ENCODE data around the gene TCN1. TPM values are rescaled to one million over a fixed set of nuclear protein-coding genes. Genes with fewer than 3 reads are reported as not detected.
"Not testable (repeated sequence)": the region's sequence is repeated elsewhere in the genome, so short reads cannot be mapped to it uniquely, and the experiment has no call there.

The TCN1 gene
- total RNA-seq, 2 experiments from 2014 or later: not detected

DNA sequence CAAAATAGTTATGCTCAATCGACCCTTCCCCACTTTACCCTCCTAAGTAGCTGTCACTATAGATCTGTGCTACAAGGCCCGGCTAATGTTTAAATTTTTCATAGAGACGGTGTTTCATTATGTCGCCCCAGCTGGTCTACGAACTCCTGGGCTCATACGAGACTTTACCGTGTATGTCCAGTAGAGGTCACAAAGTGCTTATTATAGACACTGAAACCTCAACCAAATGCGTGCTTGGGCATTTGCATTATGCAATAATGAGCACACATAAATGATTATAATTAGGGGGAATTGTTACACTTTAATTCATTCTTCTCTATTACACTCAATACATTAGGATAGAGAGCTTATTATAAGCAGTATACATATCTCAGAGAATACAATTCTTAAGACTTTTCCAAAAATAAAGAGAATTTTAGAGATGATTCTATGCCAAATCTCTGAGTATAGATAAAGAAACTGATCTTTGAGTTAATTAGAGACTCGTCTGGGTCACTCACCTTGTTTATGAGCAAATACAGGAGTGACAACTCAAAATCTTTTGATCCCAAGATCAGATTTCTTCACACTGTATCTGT is 43.2 kb downstream of the TCN1 start:
- ATAC-seq (peak; percentile 71), DNase-seq (peak; percentile 44)
- Mint-ChIP-seq H3K27me3 (no peaks in the 10 kb centered on the region), H3K27ac (no peak overlapping the region), H3K4me3 (no peak overlapping the region), H3K4me1 (peaks cover 11% of the 10 kb centered on the region), H3K9me3 (ENCODE audit: low read depth) (no peaks in the 10 kb centered on the region), H3K36me3 (ENCODE audit: low read depth) (no peaks in the 10 kb centered on the region)
- POLR2A ChIA-PET: no interaction called here
- CTCF ChIA-PET: interaction anchor here (0.7 to 1.2 kb wide), 4 partner anchors 41 to 428 kb away, joined by 3 to 4 read pairs (median 4); no protein-coding TSS in a partner anchor
- intact Hi-C loops (cut with DNase I, micrococcal nuclease): loop anchor here (1.0 to 10.0 kb wide), 5 partner anchors 96 to 428 kb away; no protein-coding TSS in a partner anchor

DNA sequence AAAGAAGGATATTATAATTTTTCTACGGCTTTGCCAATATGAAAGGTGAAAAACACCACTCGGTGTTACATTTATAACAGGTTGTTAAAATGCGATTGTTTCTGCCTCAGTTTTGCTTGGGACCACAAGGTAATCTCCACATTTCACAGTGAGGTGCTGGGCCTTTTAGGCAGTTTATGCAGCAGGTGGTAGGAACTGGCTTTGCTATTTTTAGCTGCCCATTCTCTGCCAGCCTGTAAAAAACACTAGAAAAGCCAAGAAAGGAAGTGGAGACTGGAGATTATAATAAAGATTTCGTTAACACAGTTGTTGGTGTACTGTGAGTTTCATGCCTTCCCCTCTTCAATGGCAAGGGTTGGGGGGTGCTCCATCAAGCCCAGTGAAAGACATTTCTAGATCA is 47.7 kb downstream of the TCN1 start:
- intact Hi-C loops (cut with DNase I, micrococcal nuclease): no loop called here
- Mint-ChIP-seq H3K9me3 (ENCODE audit: low read depth) (no peaks in the 10 kb centered on the region), H3K4me1 (peaks cover 11% of the 10 kb centered on the region), H3K27me3 (no peaks in the 10 kb centered on the region), H3K36me3 (ENCODE audit: low read depth) (no peaks in the 10 kb centered on the region), H3K27ac (no peak overlapping the region), H3K4me3 (no peak overlapping the region)
- no peak for ATAC-seq
- POLR2A ChIA-PET: no interaction called here
- DNase-seq: no peak
- CTCF ChIA-PET: no interaction called here

DNA sequence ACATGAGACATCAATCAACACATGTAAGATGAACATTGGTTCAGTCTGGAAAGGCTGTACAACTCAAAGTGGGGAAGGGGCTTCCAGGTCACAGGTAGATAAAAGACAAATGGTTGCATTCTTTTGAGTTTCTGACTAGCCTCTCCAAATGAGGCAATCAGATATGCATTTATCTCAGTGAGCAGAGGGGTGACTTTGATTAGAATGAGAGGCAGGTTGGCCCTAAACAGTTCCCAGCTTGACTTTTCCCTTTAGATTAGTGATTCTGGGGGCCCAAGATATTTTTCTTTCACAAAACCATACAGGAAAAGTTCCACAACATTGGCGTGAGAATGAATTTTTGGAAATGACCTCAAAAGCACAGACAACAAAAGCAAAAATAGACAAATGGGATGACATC is 49.9 kb downstream of the TCN1 start:
- POLR2A ChIA-PET; H3K27me3 Mint-ChIP-seq; ATAC-seq; H3K9me3 Mint-ChIP-seq (ENCODE audit: low read depth); H3K36me3 Mint-ChIP-seq (ENCODE audit: low read depth); intact Hi-C loops (cut with DNase I, micrococcal nuclease); DNase-seq; H3K4me3 Mint-ChIP-seq; H3K27ac Mint-ChIP-seq: not testable (repeated sequence)
- CTCF ChIA-PET: interaction anchor here (1.4 to 3.0 kb wide), 2 partner anchors 15 to 62 kb away, joined by 3 to 7 read pairs; no protein-coding TSS in a partner anchor
- H3K4me1 Mint-ChIP-seq: peaks cover 11% of the 10 kb centered on the region

DNA sequence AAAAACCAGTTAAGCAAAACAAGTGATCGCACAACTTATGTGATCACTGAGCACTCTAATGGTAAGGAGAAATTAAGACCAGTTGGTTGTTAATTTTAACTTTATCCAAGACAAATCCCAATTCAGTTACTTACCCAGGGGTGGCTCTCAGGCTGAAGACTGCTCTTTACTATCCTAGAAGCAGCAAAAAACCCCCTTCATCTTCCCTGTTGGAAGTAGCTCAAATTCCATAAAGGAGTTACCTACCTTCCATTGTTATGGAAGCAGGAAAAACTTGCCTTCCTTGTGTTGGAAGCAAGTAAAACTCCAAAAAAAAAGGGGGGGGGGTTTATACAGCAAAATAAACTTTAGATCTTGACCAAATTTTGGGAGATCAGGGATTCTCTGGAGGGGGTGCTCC is 50.5 kb downstream of the TCN1 start:
- no peaks in the 10 kb centered on the region for H3K9me3 Mint-ChIP-seq (ENCODE audit: low read depth)
- intact Hi-C loops (cut with DNase I, micrococcal nuclease): no loop called here
- H3K27ac Mint-ChIP-seq: no peak overlapping the region
- peaks cover 18% of the 10 kb centered on the region for H3K4me1 Mint-ChIP-seq
- no peak overlapping the region for H3K4me3 Mint-ChIP-seq
- no peaks in the 10 kb centered on the region for H3K27me3 Mint-ChIP-seq
- no peak for DNase-seq
- POLR2A ChIA-PET: no interaction called here
- H3K36me3 Mint-ChIP-seq (ENCODE audit: low read depth): no peaks in the 10 kb centered on the region
- ATAC-seq: no peak
- CTCF ChIA-PET: interaction anchor here (0.7 to 3.0 kb wide), 3 partner anchors 8 to 61 kb away, joined by 3 to 7 read pairs (median 3); no protein-coding TSS in a partner anchor

DNA sequence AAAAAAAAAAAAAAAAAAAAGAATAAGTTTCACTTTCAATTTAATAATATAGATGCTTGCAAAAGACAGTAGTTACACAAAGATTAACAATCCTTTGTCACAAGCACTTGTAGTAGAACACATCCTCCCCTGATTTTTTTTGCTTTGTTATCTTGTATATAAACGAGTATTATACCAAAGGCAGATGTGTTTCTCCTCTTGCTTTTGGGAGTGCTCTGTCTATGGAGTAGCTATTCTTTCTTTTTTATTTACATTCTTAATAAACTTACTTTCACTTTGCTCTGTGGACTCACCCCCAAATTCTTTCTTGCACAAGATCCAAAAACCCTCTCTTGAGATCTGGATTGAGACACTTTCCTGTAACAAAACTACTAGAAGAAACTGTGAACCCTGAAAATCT is 52.3 kb downstream of the TCN1 start:
- no peak for ATAC-seq
- Mint-ChIP-seq H3K4me1 (peaks cover 21% of the 10 kb centered on the region), H3K9me3 (ENCODE audit: low read depth) (no peaks in the 10 kb centered on the region), H3K36me3 (ENCODE audit: low read depth) (peaks cover 2% of the 10 kb centered on the region), H3K27me3 (no peaks in the 10 kb centered on the region), H3K27ac (no peak overlapping the region), H3K4me3 (no peak overlapping the region)
- intact Hi-C loops (cut with DNase I, micrococcal nuclease): loop anchor here (5.0 kb wide), 4 partner anchors 197 to 1237 kb away; partner anchors contain the start of genes LPXN (in 1 of the 2), OSBP (in 1 of the 2) and ZFP91 (in 1 of the 2)
- ChIA-PET POLR2A (no interaction called here), CTCF (interaction anchor here (0.6 to 1.5 kb wide), 2 partner anchors 10 to 59 kb away, joined by 3 to 5 read pairs; no protein-coding TSS in a partner anchor)
- no peak for DNase-seq

DNA sequence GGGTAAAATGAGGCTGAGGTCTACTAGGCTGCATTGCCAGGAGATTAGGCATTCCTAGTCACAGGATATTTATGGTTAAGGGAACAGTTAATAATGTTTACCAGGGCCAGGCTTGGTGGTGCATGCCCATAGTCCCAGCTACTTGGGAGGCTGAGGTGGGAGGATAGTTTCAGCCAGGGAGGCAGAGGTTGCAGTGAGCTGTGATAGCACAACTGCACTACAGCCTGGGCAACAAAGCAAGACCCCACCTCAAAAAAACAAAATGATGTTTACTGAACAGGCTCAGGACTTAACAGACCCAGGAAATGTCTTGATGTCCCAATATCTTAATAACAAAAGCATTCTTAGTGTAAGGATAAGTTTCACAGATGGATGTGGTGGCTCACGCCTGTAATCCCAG is 52.9 kb downstream of the TCN1 start:
- POLR2A ChIA-PET: no interaction called here
- Mint-ChIP-seq H3K4me1 (peaks cover 20% of the 10 kb centered on the region), H3K27ac (no peak overlapping the region), H3K36me3 (ENCODE audit: low read depth) (peaks cover 5% of the 10 kb centered on the region), H3K4me3 (no peak overlapping the region), H3K9me3 (ENCODE audit: low read depth) (no peaks in the 10 kb centered on the region), H3K27me3 (no peaks in the 10 kb centered on the region)
- ATAC-seq: no peak
- intact Hi-C loops (cut with DNase I, micrococcal nuclease): loop anchor here (5.0 kb wide), 4 partner anchors 196 to 1236 kb away; partner anchors contain the start of genes LPXN (in 1 of the 2), OSBP (in 1 of the 2) and ZFP91 (in 1 of the 2)
- DNase-seq: no peak
- CTCF ChIA-PET: interaction anchor here (1.5 kb wide), 1 partner anchor 9 kb away, joined by 5 read pairs; no protein-coding TSS in a partner anchor

DNA sequence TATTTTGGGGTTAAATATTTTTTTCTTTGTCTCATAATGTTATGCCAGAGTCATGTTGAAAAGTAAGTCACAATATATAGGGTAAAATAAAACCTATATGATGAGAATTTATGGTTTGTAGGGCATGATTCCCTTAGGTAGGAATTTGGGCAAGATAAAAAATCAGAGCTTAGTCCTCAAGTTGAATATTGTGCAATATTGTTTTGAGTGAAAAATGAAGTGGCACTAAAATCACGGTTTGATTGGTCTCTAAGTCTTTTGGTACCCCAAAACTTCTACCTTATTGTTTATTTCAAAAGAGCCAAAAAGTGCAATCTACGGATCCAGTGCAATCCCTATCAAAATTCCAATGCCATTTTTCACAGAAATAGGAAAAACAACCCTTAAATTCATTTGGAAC is 54.1 kb downstream of the TCN1 start:
- DNase-seq (no peak), ATAC-seq (no peak)
- Mint-ChIP-seq H3K36me3 (ENCODE audit: low read depth) (peaks cover 5% of the 10 kb centered on the region), H3K27me3 (no peaks in the 10 kb centered on the region), H3K4me1 (peaks cover 18% of the 10 kb centered on the region), H3K27ac (no peak overlapping the region), H3K9me3 (ENCODE audit: low read depth) (no peaks in the 10 kb centered on the region), H3K4me3 (no peak overlapping the region)
- ChIA-PET CTCF (no interaction called here), POLR2A (interaction anchor here (0.6 kb wide), 1 partner anchor 251 kb away, joined by 3 read pairs; no protein-coding TSS in a partner anchor)
- intact Hi-C loops (cut with DNase I, micrococcal nuclease): loop anchor here (5.0 kb wide), 4 partner anchors 195 to 1235 kb away; partner anchors contain the start of genes LPXN (in 1 of the 2), OSBP (in 1 of the 2) and ZFP91 (in 1 of the 2)

GRCh38 chr11:59810911-59811259 is 55.4 kb downstream of the TCN1 start:
- H3K27ac Mint-ChIP-seq: peak overlapping the region; percentile 88
- peaks cover 15% of the 10 kb centered on the region for H3K36me3 Mint-ChIP-seq (ENCODE audit: low read depth)
- POLR2A ChIA-PET: interaction anchor here (0.7 to 1.1 kb wide), 2 partner anchors 55 to 195 kb away, joined by 3 to 4 read pairs; partner anchors contain the start of genes OSBP and STX3
- no peaks in the 10 kb centered on the region for H3K27me3 Mint-ChIP-seq
- ATAC-seq (no peak), DNase-seq (no peak)
- H3K9me3 Mint-ChIP-seq (ENCODE audit: low read depth): no peaks in the 10 kb centered on the region
- intact Hi-C loops (cut with DNase I, micrococcal nuclease): loop anchor here (1.0 to 5.0 kb wide), 9 partner anchors 56 to 1234 kb away; partner anchors contain the start of genes OSBP (in 2 of the 2), PATL1 (in 2 of the 2), STX3 (in 2 of the 2) and LPXN (in 1 of the 2)
- CTCF ChIA-PET: interaction anchor here (0.7 to 4.7 kb wide), 4 partner anchors 10 to 523 kb away, joined by 3 to 27 read pairs (median 4); partner anchors contain the start of gene STX3
- H3K4me3 Mint-ChIP-seq: peak overlapping the region; percentile 88
- H3K4me1 Mint-ChIP-seq: peaks cover 18% of the 10 kb centered on the region

- no peaks in the 10 kb centered on the region for H3K9me3 Mint-ChIP-seq (ENCODE audit: low read depth)
- H3K27ac Mint-ChIP-seq: peak within 1 kb of the TSS; percentile 88
- DNase-seq (peak; percentile 94), ATAC-seq (peak; percentile 99)
- peak within 1 kb of the TSS; percentile 88 for H3K4me3 Mint-ChIP-seq
- H3K27me3 Mint-ChIP-seq: no peaks in the 10 kb centered on the region
- intact Hi-C loops (cut with DNase I, micrococcal nuclease): loop anchor here (1.0 to 5.0 kb wide), 9 partner anchors 55 to 1233 kb away; partner anchors contain the start of genes OSBP (in 2 of the 2), PATL1 (in 2 of the 2), STX3 (in 2 of the 2) and LPXN (in 1 of the 2)
- H3K36me3 Mint-ChIP-seq (ENCODE audit: low read depth): peaks cover 15% of the 10 kb centered on the region
- ChIA-PET POLR2A (interaction anchor here (0.7 to 1.1 kb wide), 2 partner anchors 55 to 194 kb away, joined by 3 to 4 read pairs; partner anchors contain the start of genes OSBP and STX3), CTCF (interaction anchor here (0.7 to 4.7 kb wide), 7 partner anchors 9 to 683 kb away, joined by 3 to 27 read pairs (median 3); partner anchors contain the start of genes DTX4 and STX3)
- H3K4me1 Mint-ChIP-seq: peaks cover 18% of the 10 kb centered on the region
Observed at GRCh38 chr11:59810189-59810910, 55.9 kb downstream of the TCN1 start, which contains the start of gene MRPL16. TSS of gene MRPL16 (minus strand) at chr11:59810778. CDS start at chr11:59810658, 120 bp downstream.

DNA sequence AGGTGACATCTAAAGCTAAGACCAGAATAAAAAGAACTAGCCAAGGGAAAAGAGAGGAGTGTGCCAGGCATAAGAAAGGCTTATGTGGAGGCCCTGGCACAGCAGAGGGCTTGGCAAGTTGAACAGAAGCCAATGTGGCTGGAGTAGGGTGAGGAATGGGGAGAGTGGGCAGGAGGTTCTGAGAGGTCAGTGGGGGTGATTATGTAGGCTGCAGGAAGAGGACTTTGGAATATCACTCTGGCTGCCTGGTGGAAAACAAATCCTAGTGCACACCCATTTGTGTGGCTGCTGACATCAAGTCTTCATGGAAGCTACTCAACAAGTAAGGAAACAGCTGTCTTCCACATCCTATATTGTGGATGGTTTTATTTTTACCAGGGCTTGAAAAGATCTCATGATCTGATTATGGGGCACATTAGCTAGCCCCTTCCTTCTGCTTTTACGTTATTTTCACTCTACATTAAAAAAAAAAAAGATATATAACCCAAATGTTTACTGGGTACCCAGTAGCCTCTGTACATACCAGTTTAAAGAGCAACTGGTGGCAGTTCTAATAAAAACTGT is 59.2 kb downstream of the TCN1 start:
- no peaks in the 10 kb centered on the region for H3K27me3 Mint-ChIP-seq
- POLR2A ChIA-PET: no interaction called here
- intact Hi-C loops (cut with DNase I, micrococcal nuclease): no loop called here

More for the DNA sequence above, 59.2 kb downstream of the TCN1 start:
- no peak overlapping the region for H3K4me3 Mint-ChIP-seq
- H3K36me3 Mint-ChIP-seq (ENCODE audit: low read depth): peaks cover 15% of the 10 kb centered on the region
- ATAC-seq (no peak), DNase-seq (no peak)
- CTCF ChIA-PET: interaction anchor here (0.8 to 4.7 kb wide), 3 partner anchors 8 to 270 kb away, joined by 3 to 27 read pairs (median 3); partner anchors contain the start of gene STX3
- H3K9me3 Mint-ChIP-seq (ENCODE audit: low read depth): no peaks in the 10 kb centered on the region
- peaks cover 18% of the 10 kb centered on the region for H3K4me1 Mint-ChIP-seq
- H3K27ac Mint-ChIP-seq: no peak overlapping the region
